HepG2 (cell line): ENCODE measurements around the gene EFNA3. TPM values are rescaled to one million over a fixed set of nuclear protein-coding genes. Genes with fewer than 3 reads are reported as not detected.
A peak's percentile ranks its signal among the peaks of the same experiment; 100 is the strongest.

ENCODE experiments used
- AGO1 ChIP-seq: fragments of 200-400 bp; formaldehyde crosslinking; IDR thresholded peaks from 2 replicates; pipeline ENCODE4 v1.6.1; 2017; ENCODE audit warnings: mild to moderate bottlenecking, low read depth, low read length, moderate library complexity; ENCODE audit not compliant: poor library complexity, severe bottlenecking
- CREB3 ChIP-seq: sonication (generic); formaldehyde crosslinking; IDR thresholded peaks from 2 replicates; pipeline ENCODE4 v1.5.0; 2020; ENCODE audit warnings: missing genetic modification reagents
- DRAP1 ChIP-seq: IDR thresholded peaks from 2 replicates; pipeline ENCODE4 v1.6.1; 2016; ENCODE audit warnings: missing genetic modification reagents, missing compliant biosample characterization
- FOXJ3 ChIP-seq: sonication (generic); formaldehyde crosslinking; IDR thresholded peaks from 2 replicates; pipeline ENCODE4 v1.4.0; 2020; ENCODE audit warnings: missing genetic modification reagents, mild to moderate bottlenecking, borderline replicate concordance
- MLXIP ChIP-seq: sonication (generic); formaldehyde crosslinking; IDR thresholded peaks from 2 replicates; pipeline ENCODE4 v1.9.0; 2021; ENCODE audit warnings: missing genetic modification reagents, borderline replicate concordance
- MYNN ChIP-seq: sonication (generic); formaldehyde crosslinking; IDR thresholded peaks from 2 replicates; pipeline ENCODE4 v1.4.0; 2020; ENCODE audit warnings: mild to moderate bottlenecking, low read depth, missing genetic modification reagents
- NBN ChIP-seq: fragments of 450-650 bp; conservative IDR thresholded peaks from 2 replicates; pipeline ENCODE4 v1.6.1; 2017
- PITX1 ChIP-seq: sonication (generic); formaldehyde crosslinking; IDR thresholded peaks from 2 replicates; pipeline ENCODE4 v1.5.1; 2020; ENCODE audit warnings: mild to moderate bottlenecking, missing genetic modification reagents
- RCOR2 ChIP-seq: IDR thresholded peaks from 2 replicates; pipeline ENCODE4 v1.6.1; 2016; ENCODE audit warnings: missing biosample characterization, missing genetic modification reagents
- SMYD3 ChIP-seq: sonication (generic); formaldehyde crosslinking; IDR thresholded peaks from 2 replicates; pipeline ENCODE4 v1.8.1; 2023; ENCODE audit warnings: mild to moderate bottlenecking, missing genetic modification reagents
- TCF7L2 ChIP-seq: IDR thresholded peaks from 2 replicates; pipeline ENCODE4 v1.6.1; 2011; ENCODE audit warnings: mild to moderate bottlenecking, low read depth, low read length, moderate library complexity
- THRA ChIP-seq: sonication (generic); formaldehyde crosslinking; IDR thresholded peaks from 2 replicates; pipeline ENCODE4 v1.4.0; 2020; ENCODE audit warnings: missing genetic modification reagents, borderline replicate concordance
- UBTF ChIP-seq: sonication (generic); formaldehyde crosslinking; IDR thresholded peaks from 2 replicates; pipeline ENCODE4 v1.4.0; 2020; ENCODE audit warnings: mild to moderate bottlenecking, missing genetic modification reagents
- ZBTB38 ChIP-seq: sonication (generic); formaldehyde crosslinking; IDR thresholded peaks from 2 replicates; pipeline ENCODE4 v1.5.1; 2020; ENCODE audit warnings: mild to moderate bottlenecking, missing genetic modification reagents
- ZBTB7A ChIP-seq: sonication (generic); formaldehyde crosslinking; IDR thresholded peaks from 2 replicates; pipeline ENCODE4 v1.8.0; 2022; ENCODE audit warnings: mild to moderate bottlenecking, missing genetic modification reagents
- ZNF414 ChIP-seq: sonication (generic); formaldehyde crosslinking; IDR thresholded peaks from 2 replicates; pipeline ENCODE4 v1.5.0; 2020; ENCODE audit warnings: missing genetic modification reagents
- ZNF556 ChIP-seq: sonication (generic); formaldehyde crosslinking; IDR thresholded peaks from 2 replicates; pipeline ENCODE4 v1.4.0; 2020; ENCODE audit warnings: mild to moderate bottlenecking, missing genetic modification reagents, borderline replicate concordance
- ZNF773 ChIP-seq: sonication (generic); formaldehyde crosslinking; IDR thresholded peaks from 2 replicates; pipeline ENCODE4 v1.4.0; 2020; ENCODE audit warnings: missing genetic modification reagents, borderline replicate concordance
- ZNF775 ChIP-seq: sonication (generic); formaldehyde crosslinking; IDR thresholded peaks from 2 replicates; pipeline ENCODE4 v1.4.0; 2020; ENCODE audit warnings: missing genetic modification reagents, mild to moderate bottlenecking, moderate library complexity, borderline replicate concordance
- polyA plus RNA-seq, 8 experiments: library from polyadenylated mRNA; depleted of rRNA in 3 of 8; stranded (reverse) in 7 of 8; unstranded in 1 of 8; fragments of >200 nt; fragmentation: Illumina TruSeq in 4 of 8; extraction: Trizol in 4 of 8; gene quantifications; 2 replicates each; pipeline versions ENCODE4 v1.2.1 to v1.2.3, GENCODE V29; 2011 to 2016; ENCODE audit warnings: low read depth in 4 of 8, missing spikeins in 1 of 8, mixed read lengths in 1 of 8; ENCODE audit not compliant: insufficient read depth in 1 of 8
- total RNA-seq, 5 experiments: library from RNA; depleted of rRNA; stranded (reverse); fragments of >200 nt; fragmentation: Illumina TruSeq; extraction: Trizol; gene quantifications; 2 replicates each; pipeline ENCODE4 v1.2.3, GENCODE V29; 2016; ENCODE audit warnings: low read depth in 1 of 5

The EFNA3 gene
- total and polyA plus RNA-seq, 2 of the 13 experiments (the other 11 are each of a cell fraction or from before 2014, with no cell fraction given) = 1.0 to 5.7 TPM

GRCh38 chr1:155051342-155051776, 27.3 kb upstream of the EFNA3 start (continued):
- TF ChIP-seq MLXIP (CRISPR knock-in tag) = no peak
- peak; percentile 44; the same call in 1 of the 2 replicates for TF ChIP-seq ZNF773 (CRISPR knock-in tag)
- TF ChIP-seq FOXJ3 (CRISPR knock-in tag) = no peak
- TF ChIP-seq ZNF775 (CRISPR knock-in tag) = no peak
- TF ChIP-seq TCF7L2 = no peak
- TF ChIP-seq RCOR2 (CRISPR knock-in tag) = no peak
- TF ChIP-seq ZNF414 (CRISPR knock-in tag) = peak; percentile 16
- peak; percentile 55 for TF ChIP-seq ZBTB7A
- no peak for TF ChIP-seq SMYD3 (CRISPR knock-in tag)
- no peak for TF ChIP-seq MYNN
- no peak for TF ChIP-seq PITX1
- TF ChIP-seq UBTF = peak; percentile 56; the same call in 1 of the 2 replicates
- peak; percentile 18 for TF ChIP-seq AGO1
- TF ChIP-seq NBN = no peak
- no peak for TF ChIP-seq ZNF556 (CRISPR knock-in tag)
- TF ChIP-seq THRA (CRISPR knock-in tag) = no peak
- no peak for TF ChIP-seq ZBTB38 (CRISPR knock-in tag)
- 0 out of 2 replicates have a peak, but pooled peaks have one; percentile 7 for TF ChIP-seq CREB3 (CRISPR knock-in tag)
- no peak for TF ChIP-seq DRAP1 (CRISPR knock-in tag)
